HG02763 (cell line): ENCODE results near the gene LYSET.
"Not testable (repeated sequence)": the region's sequence is repeated elsewhere in the genome, so short reads cannot be mapped to it uniquely, and the experiment has no call there.

Experiments
- ATAC-seq: cut with Tn5 transposase; IDR thresholded peaks from one replicate; pipeline ENCODE4 v1.9.1; 2021; ENCODE audit warnings: mild to moderate bottlenecking, moderate library complexity; ENCODE audit not compliant: unreplicated experiment

LYSET gene

GRCh38 chr14:93165271-93166265 lies 19.5 kb upstream of the LYSET start:
- not testable (repeated sequence) for ATAC-seq

- ATAC-seq, result not testable (repeated sequence)
Observed at GRCh38 chr14:93168610-93169009, 16.5 kb upstream of the LYSET start.

GRCh38 chr14:93169619-93170018 lies 15.5 kb upstream of the LYSET start:
- not testable (repeated sequence) for ATAC-seq

- not testable (repeated sequence) for ATAC-seq
Observed at GRCh38 chr14:93170141-93170540, 15.0 kb upstream of the LYSET start.

GRCh38 chr14:93171376-93171775 lies 13.7 kb upstream of the LYSET start:
- no peak for ATAC-seq

GRCh38 chr14:93173943-93174395 lies 11.1 kb upstream of the LYSET start:
- no peak for ATAC-seq

GRCh38 chr14:93174731-93175130 lies 10.4 kb upstream of the LYSET start:
- not testable (repeated sequence) for ATAC-seq

GRCh38 chr14:93175492-93175891 lies 9.6 kb upstream of the LYSET start:
- ATAC-seq, result no peak

- no peak for ATAC-seq
Observed at GRCh38 chr14:93183596-93184317, 1.4 kb upstream of the LYSET start.

GRCh38 chr14:93185349-93185720 lies 218 bp downstream of the LYSET start:
- ATAC-seq, result no peak

GRCh38 chr14:93186466-93186865 lies 1.3 kb downstream of the LYSET start:
- no peak for ATAC-seq

- no peak for ATAC-seq
Observed at GRCh38 chr14:93186956-93187355, 1.8 kb downstream of the LYSET start.

- ATAC-seq, result no peak
Observed at GRCh38 chr14:93195316-93195999, 10.3 kb downstream of the LYSET start.

- no peak for ATAC-seq
Observed at GRCh38 chr14:93199031-93199430, 13.9 kb downstream of the LYSET start.

GRCh38 chr14:93200553-93200952 lies 15.4 kb downstream of the LYSET start:
- no peak for ATAC-seq

- ATAC-seq, result no peak
Observed at GRCh38 chr14:93201155-93201704, 16.1 kb downstream of the LYSET start.

- peak; percentile 83 for ATAC-seq
Observed at GRCh38 chr14:93206793-93207467, 21.8 kb downstream of the LYSET start, which contains the start of the genes GON7 and UBR7. GON7 (minus strand) TSS chr14:93207065; CDS start chr14:93207037, 28 bp downstream. UBR7 (plus strand) TSS chr14:93207256; CDS start chr14:93207292, 36 bp downstream.

GRCh38 chr14:93207468-93208308 lies 22.6 kb downstream of the LYSET start:
- peak; percentile 28 for ATAC-seq

- no peak for ATAC-seq
Observed at GRCh38 chr14:93212432-93212831, 27.3 kb downstream of the LYSET start.
